ENCODE measurements around the gene CEBPG.

Gene CEBPG

DNA sequence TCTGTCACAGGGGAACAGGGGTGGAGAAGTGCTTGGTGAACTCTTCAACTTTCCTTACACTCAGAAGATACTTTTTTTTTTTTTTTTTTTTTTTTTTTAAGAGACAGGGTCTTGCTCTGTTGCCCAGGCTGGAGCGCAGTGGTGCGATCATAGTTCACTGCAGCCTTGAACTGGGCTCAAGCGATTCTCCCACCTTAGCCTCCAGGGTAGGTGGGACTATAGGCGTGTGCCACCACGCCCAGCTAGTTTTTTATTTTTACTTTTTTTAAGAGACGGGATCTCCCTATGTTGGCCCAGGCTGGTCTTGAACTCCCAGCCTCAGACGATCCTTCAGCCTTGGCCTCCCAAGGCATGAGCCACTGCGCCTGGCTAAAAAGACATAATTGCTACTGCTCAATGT is 11.5 kb downstream of the CEBPG start:
- DNase-seq: no peak

DNA sequence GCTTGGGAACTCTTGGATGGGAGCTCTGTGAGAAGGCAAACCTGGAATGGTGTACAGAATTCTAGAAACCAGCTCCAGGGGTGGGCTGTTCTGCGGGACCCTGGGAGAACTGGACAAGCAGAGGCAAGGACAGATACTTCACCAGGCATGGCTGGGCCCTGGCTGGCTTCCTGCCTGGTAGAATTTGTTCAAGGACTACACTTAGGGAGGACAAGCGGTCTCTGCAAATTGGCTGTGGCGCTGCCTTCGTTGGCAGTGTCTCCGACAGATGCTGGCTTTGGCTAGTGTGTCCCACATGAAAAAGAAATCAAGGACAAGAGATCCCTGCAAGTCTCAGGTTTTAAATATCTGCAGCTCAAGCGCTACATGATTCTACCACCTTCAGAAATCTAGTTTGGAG is 12.4 kb downstream of the CEBPG start:
- DNase-seq: no peak

DNA sequence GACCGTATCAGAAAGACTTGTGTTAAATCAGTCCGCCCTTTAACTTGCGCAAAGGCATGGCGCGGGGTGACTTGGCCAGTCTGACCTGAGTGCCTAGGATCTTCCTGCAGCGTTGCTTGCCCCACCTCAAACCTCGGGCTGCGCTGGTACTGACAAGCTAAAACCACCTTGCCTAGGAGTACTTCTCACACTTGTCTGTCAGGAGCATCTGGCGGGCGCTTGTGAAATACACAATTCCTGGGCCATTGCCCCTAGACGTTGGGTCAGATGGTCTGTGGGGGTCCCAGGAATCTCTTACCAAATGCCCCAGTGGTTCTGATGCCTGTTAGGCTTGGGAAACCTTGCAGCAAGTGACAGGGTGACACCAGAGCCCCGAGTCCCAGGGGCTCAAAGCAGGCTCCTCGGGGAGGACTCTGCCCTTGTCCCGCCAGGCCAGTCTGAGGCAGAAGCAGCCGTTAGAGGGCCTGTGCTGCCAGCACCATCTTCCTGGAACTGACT is 12.9 kb downstream of the CEBPG start:
- DNase-seq: no peak

DNA sequence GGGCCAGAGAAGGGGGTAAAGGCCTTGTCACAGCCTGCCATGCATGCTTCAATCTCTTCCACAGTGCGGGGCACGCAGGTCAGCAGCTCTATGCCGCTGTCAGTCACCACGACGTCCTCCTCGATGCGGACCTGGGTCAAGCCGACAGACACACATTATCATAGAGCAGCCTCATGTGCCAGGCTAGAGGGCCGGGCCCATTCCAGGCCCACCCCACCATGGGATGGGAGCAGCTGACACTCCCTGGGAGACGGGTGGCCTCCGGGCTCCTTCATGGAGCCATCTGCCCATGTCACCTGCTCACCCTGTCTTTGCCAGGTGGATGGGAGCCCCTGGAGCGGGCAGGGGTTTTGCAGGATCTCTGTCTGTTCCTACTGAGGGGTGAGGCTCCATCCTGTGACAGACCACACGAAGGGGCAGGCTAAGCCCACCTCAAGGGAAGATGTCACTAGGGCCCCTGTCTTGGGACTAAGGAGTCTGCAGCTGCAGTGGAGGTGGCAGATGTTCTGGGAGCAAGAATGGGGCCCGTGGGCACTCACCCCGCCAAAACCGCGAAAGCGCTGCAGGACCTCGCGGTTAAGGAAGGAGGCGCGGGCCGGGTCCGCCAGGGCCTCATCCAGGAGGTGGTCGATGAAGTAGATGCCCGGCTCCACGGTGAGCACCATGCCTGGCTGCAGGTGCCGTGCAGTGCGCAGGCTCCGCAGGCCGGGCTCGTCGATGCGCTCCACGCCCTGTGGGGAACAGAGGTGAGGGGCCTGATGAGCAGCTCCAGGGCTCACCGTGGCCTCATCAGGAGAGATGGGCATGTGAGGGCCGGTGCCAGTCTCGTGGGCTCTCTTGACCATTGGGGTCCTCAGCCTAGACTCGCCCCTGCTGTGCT is 14.1 kb downstream of the CEBPG start:
- no peak for DNase-seq

DNA sequence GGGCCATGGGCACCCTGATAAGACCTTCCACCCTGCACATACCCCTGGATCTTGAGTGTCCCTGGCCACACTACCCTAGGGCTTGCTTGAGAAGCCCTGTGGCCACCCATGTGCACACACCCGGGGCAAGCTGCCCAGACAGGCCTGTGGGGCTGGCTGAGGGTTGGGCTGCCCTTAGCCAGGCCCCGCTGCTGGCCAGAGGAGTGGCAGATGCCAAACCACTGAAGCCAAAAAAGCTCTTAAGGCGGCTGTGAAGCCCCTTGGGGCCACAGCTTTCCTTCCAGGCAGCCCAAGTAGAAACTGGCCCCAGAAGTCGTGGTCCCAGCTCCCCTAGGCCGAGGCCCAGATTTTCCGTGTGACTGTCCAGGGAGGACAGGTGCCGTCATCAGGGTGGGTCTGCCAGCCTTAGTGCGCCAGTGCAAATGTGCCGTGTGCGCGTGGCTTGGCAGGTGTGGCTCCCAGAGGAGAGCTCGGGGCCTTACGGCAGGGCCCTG is 14.8 kb downstream of the CEBPG start:
- DNase-seq: no peak

- no peak for DNase-seq
These were observed 15.4 kb downstream of the CEBPG start for GRCh38 chr19:33388725-33389420.

DNA sequence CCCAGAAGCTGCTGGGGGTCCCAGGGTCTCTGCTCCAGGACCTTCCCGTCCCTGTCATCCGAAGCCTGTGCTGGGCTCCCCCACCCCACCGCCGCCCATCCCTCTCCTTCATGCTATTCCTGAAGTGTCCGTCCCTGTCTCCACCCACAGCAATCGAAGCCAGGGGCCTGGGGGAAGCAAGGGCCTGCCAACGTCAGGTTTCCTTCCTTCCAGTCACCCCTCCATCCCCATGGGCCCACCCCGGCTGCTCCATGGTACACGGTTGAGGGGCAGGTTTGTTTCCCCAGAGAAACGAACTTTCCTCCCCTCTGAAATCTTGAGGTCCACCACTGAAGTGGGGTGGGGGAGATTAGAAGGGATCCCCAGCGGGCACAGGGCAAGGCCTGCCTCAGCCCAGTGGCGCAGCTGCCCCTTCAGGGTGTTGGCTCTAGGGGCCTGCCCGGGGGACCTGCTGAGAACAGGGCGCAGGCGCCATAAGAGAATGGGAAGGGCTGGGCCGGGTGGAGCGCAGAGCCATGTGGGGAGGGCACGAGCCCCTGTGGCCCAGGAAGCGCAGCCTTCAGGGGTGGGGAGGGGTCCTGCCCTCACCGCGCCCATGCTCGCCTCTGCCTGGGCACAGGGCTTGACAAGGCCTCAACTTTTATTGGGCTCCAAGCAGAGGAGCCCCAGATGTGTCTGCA is 16.1 kb downstream of the CEBPG start:
- DNase-seq: no peak

GRCh38 chr19:33390101-33390907 is 16.8 kb downstream of the CEBPG start:
- no peak for DNase-seq

GRCh38 chr19:33390908-33391630 is 17.6 kb downstream of the CEBPG start:
- no peak for DNase-seq

DNA sequence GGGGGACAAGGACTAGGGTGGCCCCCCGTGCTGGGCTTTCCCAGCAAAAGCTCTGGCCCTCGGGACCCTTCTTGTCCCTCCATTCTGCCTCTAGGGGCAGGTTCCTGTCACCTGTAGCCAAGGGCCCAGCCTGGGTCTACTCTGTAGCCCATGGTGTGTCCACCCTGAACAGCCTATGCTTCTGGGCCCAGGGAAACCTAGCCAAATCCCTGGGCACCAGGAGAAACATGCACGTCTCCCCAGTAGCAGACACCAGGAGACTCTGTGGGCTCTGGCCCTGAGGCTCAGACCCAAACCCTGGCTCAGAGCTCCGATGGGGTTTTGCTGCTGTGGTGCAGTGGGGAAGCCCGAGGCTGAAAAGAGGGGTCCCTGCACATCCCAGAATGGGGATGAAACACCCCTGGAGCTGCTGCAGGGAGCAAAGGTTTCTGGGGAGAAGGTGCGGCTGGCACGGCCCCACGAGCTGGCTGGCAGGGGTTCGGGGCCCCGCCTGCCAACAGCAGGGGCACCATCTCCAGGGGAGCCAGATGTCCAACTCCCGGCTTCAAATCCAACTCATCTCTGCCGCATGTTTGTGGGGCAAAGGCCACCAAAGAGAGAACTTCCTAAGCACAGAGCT is 18.2 kb downstream of the CEBPG start:
- no peak for DNase-seq

DNA sequence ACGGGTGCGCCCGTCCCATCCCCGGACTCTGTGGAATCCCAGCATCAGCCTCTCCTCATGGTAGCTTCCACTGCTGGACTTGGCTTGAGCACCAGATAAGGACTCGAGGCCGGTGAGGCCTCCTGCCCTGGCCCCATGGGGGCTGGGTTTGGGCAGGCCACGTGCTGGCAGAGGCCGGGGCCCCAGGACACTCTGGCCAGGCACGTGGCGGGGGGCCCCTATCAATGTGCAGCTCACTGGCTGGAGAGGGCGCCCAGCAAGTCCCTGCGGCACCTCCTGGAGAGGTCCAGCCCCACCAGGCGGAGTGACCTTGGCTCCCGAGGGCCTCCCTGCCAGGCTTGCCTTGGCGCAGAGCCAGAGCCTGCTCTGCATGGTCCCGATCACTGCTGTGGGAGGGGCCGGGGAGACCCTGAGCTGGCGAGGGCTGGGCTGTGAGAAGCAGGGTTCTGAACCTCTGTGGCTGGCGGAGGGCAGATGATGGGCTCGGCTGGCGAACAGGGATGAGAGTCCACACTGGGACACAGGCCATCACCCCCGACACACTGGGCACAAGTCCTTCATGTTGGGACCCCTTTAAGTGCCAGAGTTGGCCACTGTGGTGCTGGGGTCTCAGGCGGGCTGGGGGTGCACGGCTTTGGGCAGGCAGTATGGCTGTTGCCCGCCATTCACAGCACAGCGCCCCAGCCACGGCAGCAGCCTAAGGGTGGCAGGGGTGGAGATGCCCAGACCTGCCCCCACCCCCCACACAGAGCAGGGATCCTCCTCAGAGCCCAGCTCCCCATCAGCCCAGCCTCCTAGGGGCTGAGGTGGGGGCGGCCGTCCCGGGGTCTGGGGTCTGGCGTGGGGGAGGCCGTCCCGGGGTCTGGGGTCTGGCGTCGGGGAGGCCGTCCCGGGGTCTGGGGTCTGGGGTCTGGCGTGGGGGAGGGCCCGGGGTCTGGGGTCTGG is 19.1 kb downstream of the CEBPG start:
- no peak for DNase-seq

- no peak for DNase-seq
These were observed 19.9 kb downstream of the CEBPG start for GRCh38 chr19:33393286-33394005.

- no peak for DNase-seq
These were observed 20.7 kb downstream of the CEBPG start for GRCh38 chr19:33394006-33394722.

DNA sequence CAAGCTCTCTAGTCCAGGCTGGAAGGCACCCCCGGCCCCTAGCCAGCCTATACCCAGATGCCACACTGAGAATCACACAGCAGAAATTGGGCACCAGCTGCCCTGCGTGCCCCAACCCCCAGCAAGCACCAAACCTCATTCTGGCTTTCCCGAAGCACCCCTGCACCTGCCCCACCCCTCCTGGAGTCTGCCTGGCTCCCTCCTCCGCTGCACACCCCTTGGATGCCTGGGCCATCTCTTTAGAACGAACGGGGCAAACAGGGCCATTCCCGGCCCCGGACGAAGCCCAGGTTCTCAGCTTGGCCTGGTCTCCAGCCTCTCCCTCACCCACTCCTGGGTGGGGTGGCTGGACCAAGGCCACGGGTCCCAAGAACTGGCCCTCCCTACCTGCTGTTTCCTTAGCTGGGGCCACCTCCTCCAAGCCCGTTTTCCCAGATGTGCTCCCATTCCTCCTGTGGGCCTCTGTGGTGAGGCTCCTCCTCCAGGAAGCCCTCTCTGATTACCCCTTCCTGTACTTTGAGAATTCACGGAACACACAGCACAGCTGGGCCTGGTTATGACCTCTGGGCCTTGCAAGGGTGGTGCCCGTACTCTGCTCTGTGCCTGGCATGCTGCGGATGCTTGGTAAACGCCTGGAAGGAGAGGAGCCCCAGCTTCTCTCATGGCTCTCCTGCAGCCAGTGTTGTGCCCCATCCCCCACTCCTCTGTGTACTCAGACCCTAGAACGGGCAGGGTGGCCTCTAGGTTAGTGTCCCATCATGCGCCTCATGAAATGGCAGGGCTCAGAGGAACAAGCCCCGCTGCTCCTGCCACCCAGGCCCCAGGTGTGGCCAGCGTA is 21.4 kb downstream of the CEBPG start:
- DNase-seq: no peak

GRCh38 chr19:33395561-33396550 is 22.3 kb downstream of the CEBPG start:
- DNase-seq: no peak
